GM18858 (cell line): ENCODE results near the gene KIAA1671.
"Not testable (repeated sequence)": the region's sequence is repeated elsewhere in the genome, so short reads cannot be mapped to it uniquely, and the experiment has no call there.

Experiments
- ATAC-seq: cut with Tn5 transposase; IDR thresholded peaks from one replicate; pipeline ENCODE4 v1.9.1; 2021; ENCODE audit not compliant: unreplicated experiment

The KIAA1671 gene

DNA sequence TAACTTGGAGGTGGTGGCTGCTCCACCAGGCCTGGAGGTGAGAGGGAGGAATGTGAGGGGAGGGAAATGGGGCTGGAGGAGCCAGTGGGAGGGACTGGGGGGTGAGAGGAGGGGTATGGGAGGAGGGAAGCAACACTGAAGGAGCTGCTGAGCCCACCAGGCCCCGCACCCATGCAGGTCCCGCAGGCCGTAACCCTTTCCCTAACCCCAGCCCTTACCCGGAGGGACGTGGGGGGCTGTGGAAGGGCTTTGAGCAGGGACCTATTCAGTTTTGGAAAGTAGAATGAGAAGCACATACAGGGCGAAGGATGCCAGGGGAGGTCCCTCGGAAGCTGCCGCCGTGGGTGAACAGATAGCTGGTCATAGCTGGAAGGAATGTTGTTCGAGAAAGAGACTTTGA lies 213.3 kb downstream of the KIAA1671 start:
- no peak for ATAC-seq

DNA sequence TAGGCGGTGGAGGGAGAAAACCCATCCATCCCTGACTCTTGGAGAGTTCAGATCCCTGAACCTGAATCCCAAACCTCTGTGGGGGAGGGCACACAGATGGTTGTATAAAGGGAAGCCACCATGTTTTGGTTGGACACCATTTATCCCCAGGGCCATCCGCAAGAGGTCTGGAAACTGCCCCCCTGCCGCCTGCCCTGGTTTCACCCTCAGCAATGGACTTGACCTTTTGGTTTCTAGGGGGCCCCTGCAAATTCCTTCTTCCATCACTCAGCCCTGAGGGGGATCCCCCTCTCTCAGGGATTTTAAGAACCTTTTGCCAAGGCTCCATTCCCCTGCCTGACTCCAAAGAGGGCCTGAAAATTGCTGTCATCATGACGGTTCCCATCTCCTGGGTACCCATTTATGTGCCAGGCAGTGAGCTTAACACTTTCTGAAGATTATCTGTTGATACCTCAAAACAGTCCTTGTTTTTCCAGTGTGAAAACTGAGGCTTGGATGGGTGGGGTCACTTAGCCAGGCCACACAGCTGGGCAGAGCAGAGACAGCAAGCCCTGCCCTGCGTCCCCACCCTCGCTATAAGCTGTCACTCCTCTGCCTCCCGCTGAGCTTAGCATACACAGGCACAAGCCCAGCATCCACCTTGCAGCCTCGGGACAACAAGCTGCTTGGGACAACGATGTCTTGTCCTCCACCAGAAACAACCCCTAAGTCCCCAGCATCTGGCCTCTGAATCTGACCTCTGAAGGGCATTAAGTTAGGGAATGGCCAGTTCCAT lies 213.9 kb downstream of the KIAA1671 start:
- ATAC-seq, result no peak

DNA sequence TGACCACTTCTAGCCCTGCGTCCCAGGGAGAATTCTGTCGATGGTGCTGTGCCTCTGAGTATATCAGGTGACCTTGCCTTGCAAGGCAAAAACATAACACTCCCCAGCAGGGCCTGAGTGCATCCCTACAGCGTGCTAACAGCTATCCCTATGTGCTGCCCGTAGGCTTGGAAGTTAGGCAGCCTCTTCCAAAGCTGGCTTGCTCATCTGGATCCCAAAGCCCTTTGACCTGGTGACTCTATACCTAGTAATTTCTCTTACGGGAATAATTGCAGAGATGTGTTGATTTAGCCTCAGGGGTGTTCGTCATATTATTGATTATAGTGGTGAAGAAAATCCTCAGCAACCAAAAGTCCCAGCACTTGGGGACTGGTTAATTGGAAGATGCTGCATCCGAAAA lies 214.6 kb downstream of the KIAA1671 start:
- no peak for ATAC-seq

DNA sequence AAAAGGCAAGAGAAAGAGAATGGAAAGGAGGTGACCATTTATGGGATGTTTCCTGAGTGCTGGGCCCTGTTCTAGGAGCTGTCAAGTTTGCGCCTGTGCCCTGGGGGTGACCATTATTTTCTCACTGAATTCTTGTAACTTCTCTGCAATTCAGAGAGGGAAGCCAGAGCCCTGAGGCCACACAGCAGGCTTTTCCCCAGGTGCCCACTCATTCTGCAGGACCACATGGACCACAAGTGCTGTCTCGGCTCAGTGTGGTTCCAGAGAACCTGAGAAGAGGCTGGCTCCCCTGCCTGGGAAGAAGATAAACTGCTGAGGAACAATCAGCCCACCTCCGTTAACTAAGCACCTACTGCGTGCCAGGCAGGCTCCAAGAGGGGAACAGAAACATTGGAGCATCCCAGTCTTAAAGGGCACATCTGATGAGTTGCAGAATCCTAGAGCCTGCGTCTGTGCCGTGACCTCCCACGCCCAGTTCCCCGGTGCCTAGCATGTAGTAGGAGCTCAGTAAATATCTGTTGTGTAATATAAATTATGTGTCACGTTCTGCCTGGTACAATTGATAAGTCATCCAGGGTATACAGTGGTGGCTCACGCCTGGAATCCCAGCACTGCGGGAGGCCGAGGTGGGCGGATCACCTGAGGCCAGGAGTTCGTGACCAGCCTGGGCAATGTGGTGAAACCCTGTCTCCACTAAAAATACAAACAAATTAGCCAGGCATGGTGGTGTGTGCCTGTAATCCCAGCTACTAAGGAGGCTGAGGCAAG lies 215.5 kb downstream of the KIAA1671 start:
- no peak for ATAC-seq

DNA sequence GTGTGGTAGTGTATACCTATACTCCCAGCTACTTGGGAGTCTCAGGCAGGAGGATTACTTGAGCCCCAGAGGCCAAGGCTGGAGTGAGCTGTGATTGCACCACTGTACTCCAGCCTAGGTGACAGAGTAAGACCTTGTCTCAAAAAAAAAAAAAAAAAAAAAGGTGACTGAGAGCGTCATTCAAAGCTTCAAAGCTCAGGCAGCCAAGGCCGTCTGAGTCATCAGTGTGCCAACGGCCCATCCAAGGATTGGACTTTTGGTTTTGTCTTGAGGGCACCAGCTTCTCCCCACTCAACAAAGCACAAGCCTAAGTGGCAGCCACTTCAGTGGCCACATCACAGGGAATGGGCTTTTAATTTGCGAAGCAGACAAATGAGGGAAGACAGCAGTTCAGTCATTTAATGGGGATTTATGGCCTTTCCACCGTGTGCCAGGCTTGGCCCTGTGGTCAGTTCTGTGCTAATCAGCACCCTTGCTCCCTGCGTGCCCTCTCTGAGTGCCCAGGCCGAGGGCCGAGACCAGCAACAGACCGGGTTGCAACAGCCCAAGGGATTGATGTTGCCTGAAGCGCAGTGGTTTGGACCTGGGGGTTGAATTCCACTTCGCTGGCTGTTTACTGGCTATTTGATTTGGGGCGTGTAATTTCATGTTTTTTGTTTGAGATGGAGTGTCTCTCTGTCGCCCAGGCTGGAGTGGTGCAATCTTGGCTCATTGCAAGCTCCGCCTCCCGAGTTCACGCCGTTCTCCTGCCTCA lies 216.9 kb downstream of the KIAA1671 start:
- ATAC-seq, result no peak

DNA sequence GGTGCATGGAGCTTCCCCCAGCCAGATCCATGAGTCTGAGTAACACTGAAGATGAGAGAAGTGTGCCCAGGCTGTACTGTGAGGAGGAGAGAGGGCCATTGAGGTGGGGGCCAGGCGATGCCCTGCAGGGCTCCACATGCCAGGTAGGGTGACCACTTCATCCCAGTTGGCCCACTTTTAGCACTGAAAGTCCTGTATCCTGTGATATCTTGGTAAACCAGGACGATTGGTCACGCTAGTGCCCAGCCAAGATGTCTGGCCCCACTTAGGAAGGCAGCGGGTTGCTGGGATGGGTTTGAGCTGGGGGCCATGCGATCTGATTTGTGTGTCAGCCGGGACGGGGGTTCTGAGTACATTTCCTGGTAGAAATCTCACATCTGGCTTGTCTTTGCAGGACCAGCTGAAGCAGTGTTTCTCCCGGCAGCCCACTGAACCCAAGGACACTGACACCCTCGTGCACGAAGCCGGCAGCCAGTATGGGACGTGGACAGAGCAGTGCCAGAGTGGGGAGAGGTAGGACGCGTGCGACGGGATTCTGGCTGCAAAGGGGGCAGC lies 218.0 kb downstream of the KIAA1671 start:
- ATAC-seq, result no peak

DNA sequence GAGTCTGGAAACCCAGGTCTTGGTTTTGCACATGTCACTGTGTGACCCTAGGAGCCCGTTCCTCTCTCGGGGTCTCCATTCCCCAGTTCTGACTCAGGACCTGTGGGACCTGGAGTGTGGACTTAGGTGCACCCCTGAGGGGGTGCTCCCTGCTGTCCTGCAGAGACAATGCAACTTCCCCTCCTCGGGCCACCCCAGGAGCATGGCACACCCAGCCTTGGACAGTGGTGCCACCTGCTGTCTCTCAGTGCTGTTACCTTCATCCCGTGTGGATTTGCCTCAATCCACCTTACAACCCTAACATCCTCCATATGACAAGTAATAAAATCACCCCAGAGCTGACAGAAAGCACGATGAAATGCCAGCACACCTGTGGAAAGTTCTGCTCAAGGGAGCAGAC lies 219.6 kb downstream of the KIAA1671 start:
- ATAC-seq, result no peak

DNA sequence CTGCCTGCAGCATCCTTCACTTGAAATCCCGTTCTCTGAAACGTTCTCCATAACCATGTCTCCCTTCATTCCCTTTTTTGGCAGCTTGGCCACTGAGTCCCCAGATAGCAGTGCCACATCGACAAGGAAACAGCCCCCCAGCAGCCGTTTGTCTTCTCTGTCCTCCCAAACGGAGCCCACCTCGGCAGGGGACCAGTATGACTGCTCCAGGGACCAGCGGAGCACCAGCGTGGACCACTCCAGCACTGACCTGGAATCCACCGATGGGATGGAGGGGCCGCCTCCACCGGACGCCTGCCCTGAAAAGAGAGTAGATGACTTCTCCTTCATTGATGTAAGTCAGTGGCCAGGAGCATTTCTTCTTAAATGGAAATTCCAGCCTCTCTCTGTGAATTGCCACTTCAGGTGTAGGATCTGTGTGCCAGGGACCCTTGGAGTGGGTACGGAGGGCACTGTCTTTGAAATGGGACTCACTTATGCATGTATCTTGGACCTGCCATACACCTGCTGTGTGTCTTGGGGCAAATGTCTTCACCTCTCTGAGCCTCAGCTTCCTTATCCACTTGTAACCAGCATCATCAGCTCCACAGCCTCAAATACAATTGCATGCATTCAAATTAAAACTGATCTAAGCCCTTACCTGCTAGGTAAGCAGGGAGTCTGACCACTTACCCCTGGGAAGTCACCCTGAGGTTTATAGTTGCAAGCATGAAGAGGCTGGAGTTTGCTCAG lies 221.8 kb downstream of the KIAA1671 start:
- no peak for ATAC-seq

DNA sequence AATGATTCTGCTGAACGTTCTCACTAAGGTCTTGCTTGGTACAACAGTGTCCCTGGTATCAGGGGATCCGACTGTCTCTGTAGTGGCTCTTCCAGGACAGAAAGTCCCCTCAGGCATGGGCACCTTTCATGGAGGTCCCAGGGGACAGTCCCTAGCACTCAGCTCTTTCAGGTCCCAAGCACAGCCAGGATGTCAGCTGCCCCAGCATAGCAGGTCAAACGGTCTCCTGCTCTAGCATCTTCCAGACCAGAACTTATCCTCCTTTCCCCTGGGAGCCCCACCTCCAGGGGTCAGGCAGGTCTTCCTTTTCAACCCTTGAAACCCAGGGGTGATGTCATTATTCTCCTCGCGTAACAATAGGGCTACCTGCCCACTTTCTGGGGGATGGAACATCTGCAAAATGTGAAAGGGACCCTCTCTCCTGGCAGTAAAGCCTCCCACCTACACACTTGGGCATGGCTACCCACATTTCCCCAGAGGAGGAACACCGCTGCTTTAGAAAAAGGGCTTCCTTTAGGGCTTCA lies 222.4 kb downstream of the KIAA1671 start:
- ATAC-seq, result no peak

DNA sequence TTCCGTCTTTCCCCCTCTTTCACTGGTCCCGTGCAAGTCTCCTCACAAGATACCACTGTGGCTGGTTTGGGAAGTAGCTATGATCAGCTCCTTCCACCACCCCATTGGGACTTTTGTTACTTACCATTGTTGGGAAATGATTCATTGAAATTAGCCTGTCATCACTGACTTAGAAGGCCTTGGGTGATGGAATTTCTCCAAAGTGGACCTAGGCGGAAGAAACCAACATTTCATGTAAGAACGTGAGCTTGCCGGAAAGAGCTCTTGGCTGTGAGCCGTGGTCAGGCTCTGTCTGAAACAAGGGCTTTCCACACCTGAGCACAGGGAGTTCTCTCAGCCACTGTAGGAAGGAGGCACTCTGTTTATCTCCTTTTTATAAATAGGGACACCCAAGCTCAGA lies 223.7 kb downstream of the KIAA1671 start:
- no peak for ATAC-seq

DNA sequence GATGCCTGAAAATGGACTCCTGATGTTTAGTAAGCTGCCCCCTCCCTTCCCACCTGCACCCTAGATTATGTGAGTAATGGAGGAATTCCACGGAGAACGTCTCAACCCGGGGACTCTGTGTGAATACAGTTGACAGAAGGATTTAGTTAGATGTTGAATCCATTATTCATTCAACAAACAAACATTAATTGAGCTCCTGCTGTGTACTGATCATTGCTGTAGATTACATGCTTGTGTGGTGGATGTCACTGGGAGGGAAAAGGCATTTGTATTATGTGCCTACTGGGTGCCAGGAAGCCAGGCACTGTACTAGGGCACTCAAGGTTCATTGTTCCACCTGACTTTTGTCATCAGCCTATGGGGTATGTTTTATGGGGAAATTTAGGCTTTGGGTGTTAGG lies 224.3 kb downstream of the KIAA1671 start:
- ATAC-seq, result no peak

DNA sequence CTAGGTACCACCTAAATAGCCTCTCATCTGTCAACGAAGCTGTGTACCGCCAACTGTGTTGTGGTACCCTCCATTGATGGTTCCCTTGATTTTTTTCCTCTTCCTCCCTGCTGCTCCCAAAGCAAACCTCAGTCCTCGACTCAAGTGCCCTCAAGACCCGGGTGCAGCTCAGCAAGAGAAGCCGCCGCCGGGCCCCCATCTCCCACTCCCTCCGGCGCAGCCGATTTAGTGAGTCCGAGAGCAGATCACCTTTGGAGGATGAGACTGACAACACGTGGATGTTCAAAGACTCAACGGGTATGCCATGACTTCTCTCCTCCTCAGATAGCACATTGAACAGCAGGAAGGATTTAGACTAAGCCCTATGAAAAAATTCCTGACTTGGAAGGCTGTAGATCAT lies 224.7 kb downstream of the KIAA1671 start:
- no peak for ATAC-seq

DNA sequence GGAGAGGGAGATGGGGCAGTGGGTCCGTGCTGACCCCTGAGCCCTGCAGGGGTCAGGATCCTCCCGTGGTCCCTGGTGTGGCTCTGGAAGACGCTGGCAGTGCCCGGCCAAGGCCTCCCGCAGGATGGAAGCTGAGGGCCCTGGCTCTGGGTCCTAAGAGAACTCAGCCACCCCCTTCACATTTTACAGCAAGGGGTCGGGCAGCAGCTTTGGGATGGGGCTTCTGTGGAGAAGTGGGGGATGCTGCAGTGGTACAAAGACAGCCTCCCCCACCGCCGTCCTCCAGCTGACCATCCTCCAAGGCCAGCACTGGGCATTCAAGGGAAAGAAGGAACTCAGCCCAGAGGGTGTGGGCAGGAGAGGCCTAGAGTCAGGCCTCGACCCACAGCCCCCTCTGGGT lies 225.4 kb downstream of the KIAA1671 start:
- ATAC-seq, result no peak

DNA sequence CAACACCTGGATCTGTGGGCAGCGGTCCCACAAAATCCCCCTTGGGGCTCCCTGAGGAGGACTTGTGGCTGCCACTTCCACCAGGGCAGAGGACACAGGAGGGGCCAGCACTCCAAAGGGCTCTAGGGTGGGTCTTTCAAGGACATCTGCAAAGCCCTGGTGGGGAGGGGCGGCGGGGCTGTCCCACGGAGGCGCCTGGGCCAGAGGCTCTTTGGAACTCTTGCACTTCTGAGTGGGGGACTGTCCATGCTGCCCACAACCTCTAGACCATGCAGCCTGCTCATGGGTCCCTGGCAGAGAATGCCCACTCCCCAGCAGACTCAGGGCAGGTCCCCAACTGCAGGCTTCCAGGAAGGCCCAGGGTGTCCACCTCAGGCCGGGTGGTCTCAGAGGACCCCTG lies 225.8 kb downstream of the KIAA1671 start:
- not testable (repeated sequence) for ATAC-seq

DNA sequence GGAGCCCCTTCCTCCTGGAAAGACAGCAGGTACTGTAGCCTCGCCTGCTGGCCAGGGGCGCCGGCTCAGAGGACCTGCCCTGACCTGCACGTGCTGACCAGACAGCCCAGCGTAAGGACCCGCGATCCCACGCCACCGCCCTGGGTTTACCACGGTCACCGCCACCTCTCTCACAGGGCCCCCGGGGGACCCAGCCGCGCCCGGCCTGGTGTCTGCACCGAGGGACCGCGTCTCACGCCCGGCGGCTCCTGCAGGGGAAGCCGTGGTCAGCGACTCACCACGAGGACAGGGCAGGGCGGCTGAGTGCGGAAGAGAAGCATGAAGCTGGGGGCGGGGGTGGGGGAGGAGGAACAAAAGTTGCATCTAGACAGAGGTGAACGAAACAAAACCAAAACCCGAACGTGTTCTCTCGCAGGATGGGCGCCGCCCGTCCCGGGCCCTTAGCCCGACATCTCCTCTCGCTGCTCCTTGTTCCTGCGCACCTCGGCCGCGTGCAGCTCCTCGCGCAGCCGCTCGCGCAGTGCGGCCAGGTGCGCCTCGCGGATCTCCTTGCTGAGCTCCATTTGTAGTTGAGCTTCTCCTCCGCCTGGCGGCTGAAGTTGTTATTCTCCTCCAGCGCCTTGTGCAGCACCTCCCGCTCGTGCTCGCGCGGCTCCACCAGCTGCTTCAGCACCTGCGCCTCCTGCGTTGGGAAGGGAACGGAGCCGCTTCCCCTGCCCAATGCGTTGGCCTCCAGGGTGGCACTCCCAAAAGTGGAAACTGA lies 226.5 kb downstream of the KIAA1671 start:
- ATAC-seq, result not testable (repeated sequence)

DNA sequence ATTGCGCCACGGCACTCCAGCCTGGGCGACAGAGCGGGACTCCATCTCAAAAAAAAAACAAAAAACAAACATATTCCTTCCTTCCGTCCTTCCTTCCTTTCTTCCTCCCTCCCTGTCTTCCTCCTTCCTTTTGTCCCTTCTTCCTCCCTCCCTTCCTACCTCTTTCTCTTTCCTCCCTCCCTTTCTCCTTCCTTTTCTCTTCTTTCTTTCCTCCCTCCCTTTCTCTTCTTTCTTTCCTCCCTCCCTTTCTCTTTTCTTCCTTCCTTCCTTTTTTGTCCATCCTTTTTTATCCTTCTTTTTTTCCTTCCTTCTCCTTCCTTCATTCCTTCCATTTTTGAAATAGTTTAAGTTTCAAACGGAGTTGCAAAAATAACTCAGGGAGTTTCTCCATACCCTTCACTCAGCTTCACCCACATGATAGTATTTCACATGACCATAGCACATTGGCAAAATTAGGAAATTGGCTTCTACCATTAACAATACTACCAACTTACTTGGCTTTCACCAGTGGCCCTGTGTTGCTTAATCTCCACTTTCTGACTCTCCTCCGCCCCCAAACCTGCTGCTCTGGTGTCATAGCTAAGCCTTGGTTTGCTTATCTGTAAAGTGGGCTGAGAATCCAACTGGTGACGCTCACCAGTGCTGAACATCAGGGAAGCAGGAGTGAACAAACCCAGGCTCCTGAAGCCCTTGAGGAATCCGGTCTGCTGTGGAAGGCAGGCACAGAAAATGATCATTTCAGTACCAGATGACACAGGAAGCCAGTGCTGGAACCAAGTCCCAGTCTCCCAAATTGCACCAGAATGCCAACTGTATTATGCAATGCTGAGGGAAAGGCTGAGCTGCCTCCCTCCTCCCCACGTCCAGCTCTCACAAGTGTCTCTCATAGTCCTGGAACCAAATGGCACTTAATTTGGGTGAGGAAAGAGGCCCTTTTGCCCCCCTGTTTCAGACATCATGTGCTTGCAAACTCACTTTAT lies 229.9 kb downstream of the KIAA1671 start:
- no peak for ATAC-seq

DNA sequence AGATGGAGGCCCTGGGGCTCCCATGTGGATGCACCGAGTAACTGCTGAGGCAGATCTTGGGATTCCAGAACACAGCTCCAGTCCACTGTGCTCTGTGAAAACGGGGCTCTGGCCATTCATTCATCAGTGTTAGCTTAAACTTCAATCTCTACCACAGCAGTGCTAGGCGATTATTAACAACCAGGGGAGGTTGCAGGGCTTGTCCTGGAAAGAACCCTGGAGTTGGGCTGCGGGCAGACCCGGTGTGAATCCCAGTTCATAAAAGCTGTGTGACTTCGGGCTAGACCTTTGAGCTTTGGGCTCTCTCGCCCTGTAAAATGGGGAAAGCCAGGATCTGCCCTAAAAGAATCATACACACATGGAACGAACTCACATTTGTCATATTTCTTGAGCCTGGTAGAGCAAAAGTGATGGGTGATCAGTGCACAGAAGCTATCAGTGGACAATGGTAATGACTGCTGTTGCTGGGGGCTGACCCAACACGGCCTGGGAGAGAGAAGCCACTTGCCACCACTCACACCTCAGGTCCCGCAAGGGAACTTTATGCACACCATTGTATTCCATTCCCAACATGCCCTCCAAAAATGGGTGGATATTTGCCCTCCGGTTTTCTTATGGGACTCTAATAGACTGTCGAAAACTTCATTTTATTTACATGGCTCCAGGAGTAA lies 231.6 kb downstream of the KIAA1671 start:
- no peak for ATAC-seq

DNA sequence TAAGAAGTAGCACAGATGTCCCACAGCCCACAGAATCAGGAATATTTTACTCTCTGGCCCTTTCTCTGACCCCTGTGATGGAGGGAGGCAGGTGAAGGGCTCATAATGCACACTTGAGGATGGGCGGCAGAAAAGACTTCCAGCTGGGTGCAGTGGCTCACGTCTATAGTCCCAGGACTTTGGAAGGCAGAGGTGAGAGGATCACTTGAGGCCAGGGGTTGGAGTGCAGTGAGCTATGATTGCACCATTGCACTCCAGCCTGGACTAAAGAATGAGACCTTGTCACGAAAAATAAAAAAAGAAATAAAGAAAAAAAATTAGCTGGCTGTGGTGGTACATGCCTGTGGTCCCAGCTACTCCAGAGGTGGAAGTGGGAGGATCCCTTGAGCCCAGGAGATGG lies 233.6 kb downstream of the KIAA1671 start:
- no peak for ATAC-seq
